Stimulated activated CD8-positive, alpha-beta memory T cell treated with anti-CD3 and anti-CD28 coated beads, Interleukin-2, amount 100 ng/mL, for 1 hour (primary cell): ENCODE data around the gene MYG1.
"Not testable (repeated sequence)": the region's sequence is repeated elsewhere in the genome, so short reads cannot be mapped to it uniquely, and the experiment has no call there.

Experiments used
- DNase-seq, 2 donors: peaks; one replicate each; pipeline ENCODE4 v3.0.0-alpha.2; 2020; ENCODE audit warnings: low read depth in 2 of 2

Gene MYG1

GRCh38 chr12:53327435-53328042, 28.0 kb downstream of the MYG1 start:
- DNase-seq: no peak

- no peak for DNase-seq
Measured at GRCh38 chr12:53328043-53328435, 28.5 kb downstream of the MYG1 start.

DNA sequence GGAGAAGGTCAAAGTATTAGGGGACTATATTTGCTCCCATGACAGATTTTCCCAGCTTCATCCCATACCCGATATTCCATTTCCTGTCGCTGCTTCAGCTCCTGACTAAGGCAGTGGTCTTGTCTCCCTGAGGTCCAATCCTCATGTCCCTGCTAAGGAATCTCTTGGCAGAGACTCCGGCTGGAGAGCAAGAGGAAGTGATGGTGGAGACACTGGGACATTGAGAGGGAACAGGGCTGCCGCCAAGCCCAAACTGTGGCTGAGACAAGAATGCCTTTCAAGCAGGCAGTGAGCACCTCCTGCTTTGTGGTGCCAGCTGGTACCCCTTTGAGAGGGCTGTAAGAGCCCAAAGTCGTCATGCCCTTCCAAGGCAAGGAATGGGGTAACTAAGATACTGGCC, 31.2 kb downstream of the MYG1 start:
- no peak for DNase-seq

GRCh38 chr12:53332339-53332738, 32.8 kb downstream of the MYG1 start:
- not testable (repeated sequence) for DNase-seq

GRCh38 chr12:53332744-53333143, 33.2 kb downstream of the MYG1 start:
- no peak for DNase-seq

GRCh38 chr12:53333289-53333688, 33.8 kb downstream of the MYG1 start:
- no peak for DNase-seq

GRCh38 chr12:53333845-53334244, 34.4 kb downstream of the MYG1 start:
- no peak for DNase-seq

- no peak for DNase-seq
Measured at GRCh38 chr12:53334822-53335221, 35.3 kb downstream of the MYG1 start.

GRCh38 chr12:53336181-53336681, 36.7 kb downstream of the MYG1 start, which contains the start of gene SP7:
SP7 (minus strand) TSS chr12:53336354; CDS start chr12:53335646, 708 bp downstream.
- DNase-seq: no peak

DNA sequence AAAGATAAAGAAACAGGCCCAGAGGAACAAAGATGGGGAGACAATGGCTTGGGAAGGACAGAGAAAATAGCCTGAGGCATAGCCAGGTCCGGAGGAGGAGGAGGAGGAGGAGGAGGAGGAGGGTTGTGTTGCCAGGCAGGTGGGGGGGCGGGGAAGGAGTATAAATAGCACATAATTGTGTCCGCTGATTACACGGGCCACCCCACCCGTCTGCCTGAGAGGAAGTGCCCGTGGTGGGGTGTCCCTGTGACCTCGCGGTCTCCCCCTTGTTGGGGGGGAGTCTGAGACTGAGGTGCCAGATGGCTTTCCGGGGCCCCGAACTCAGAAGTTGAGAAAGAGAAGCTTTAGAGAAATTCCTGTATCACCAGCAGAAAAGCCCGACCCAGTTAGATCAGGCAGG, 38.5 kb downstream of the MYG1 start:
- no peak for DNase-seq

GRCh38 chr12:53338916-53339315, 39.4 kb downstream of the MYG1 start:
- DNase-seq: no peak

- DNase-seq: no peak
Measured at GRCh38 chr12:53340398-53340797, 40.9 kb downstream of the MYG1 start.

GRCh38 chr12:53343449-53343848, 44.0 kb downstream of the MYG1 start:
- DNase-seq: no peak

GRCh38 chr12:53343969-53344368, 44.5 kb downstream of the MYG1 start:
- no peak for DNase-seq

DNA sequence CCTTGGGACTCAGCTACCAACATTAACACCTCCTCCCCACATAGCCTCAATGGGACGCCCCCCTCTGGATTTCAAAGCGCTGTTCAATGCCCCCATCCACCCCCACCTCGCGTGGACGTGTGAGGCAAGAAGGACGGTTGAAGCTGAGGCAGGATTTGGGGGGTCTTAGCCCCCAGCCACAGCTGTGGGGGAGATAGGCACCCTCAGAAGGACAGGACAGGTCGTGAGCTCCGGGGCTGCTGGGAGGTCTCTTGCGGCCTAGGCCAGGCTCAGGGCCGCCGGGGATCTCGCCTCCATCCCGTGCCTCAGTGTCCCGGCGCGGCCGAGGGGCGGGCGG, 45.0 kb downstream of the MYG1 start:
- no peak for DNase-seq

- peak; percentile 47 to 51 for DNase-seq
Measured at GRCh38 chr12:53344824-53345485, 45.5 kb downstream of the MYG1 start.

GRCh38 chr12:53345486-53346188, 46.1 kb downstream of the MYG1 start:
- no peak for DNase-seq

- no peak for DNase-seq
Measured at GRCh38 chr12:53346491-53346890, 47.0 kb downstream of the MYG1 start.

DNA sequence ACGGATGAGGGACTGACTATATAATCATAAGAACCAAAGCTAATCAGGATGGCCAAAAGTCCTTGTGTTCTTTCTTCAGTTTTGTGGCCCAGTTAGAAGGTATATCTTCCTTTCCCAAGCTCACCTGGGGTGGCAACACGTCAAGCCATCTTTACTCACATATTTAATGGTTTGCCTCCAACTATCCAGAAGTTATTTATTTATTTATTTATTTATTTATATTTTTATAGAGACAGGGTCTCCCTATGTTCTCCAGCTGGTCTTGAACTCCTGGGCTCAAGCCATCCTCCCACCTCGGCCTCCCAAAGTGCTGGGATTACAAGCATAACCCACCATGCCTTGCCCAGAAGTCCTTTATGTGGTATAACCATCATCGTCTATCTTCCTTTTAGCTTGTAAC, 48.4 kb downstream of the MYG1 start:
- DNase-seq: no peak

- peak; percentile 61 for DNase-seq
Measured at GRCh38 chr12:53352331-53353256, 53.1 kb downstream of the MYG1 start.

DNA sequence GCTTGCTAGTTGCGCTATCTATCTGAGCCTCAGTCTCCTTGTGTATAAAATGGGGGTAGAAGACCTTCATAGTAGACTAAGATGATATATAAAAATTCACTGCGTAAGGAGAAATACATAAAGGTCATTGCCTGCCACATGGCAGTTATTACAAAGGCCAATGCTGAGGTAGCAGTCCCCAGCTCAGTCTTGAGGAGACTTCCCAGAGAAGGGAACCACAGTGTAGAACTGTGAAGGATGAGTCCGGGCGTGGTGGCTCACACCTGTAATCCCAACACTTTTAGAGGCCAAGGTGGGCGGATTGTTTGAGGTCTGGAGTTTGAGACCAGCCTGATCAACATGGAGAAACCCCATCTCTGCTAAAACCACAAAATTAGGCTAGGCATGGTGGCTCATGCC, 53.8 kb downstream of the MYG1 start:
- no peak for DNase-seq

DNA sequence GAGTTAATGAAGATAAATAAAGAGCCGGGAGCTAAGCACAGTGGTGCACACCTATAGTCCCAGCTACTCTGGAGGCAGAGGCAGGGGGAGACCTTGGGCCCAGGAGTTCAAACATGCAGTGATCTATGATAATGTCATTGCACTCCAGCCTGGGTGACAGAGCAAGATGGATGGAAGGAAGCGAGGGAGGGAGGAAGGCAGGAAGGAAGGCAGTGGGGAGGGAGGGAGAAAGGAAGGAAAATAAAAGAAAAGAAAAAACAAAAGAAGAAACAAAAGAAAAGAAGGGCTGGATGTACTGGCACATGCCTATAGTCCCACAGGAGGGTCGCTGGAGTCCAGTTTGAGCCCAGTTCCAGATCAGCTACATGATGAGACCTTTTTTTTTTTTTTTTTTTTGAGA, 55.6 kb downstream of the MYG1 start:
- DNase-seq: no peak
